Stimulated activated CD8-positive, alpha-beta memory T cell treated with anti-CD3 and anti-CD28 coated beads, Interleukin-7, amount 100 ng/mL, for 1 hour (primary cell): Measurements from ENCODE around the gene ZNF385D.

Experiments
- DNase-seq, 2 donors: peaks; one replicate each; pipeline ENCODE4 v3.0.0-alpha.2; 2020; ENCODE audit warnings: low read depth in 2 of 2

The ZNF385D gene

DNA sequence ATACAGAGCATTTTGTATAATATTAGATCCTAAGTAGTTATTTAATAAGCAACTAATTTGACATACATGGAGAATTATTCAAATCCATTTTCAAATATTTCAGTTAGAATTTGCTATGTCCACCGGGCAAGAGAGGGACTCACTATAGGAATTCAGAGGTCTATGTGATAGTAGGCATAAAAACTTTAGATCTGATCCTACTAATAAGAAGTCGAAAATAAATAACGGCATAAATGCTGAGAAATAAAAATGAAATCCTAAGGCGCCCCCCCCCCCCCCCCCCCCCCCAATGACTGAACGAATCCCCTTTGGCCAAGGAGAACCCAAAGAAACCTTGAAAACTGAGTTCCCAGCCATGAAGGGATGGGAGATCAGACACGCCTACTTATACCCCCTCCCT is 80.6 kb downstream of the ZNF385D start:
- DNase-seq: no peak

DNA sequence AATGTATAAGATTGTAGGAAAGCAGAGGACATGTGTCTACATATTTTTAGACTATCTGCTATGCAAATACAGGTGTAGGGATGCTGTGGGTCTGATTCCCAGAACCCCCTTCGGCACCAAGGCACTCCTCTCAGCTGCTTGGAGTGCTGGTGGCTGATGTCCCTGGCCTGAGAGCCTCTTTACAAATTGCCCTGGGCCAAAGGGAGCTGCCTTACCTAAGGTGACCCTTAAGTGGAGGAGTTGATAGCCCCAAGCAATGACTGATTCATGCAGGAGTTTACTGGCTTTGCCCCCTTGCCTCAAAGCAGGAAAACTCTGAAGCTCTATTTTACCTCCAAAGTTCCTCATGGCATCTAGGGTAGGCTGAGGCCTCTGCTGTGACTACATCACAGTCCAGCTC is 83.0 kb downstream of the ZNF385D start:
- DNase-seq: no peak

GRCh38 chr3:21665444-21666100 is 85.4 kb downstream of the ZNF385D start:
- no peak for DNase-seq

GRCh38 chr3:21664996-21665395 is 86.0 kb downstream of the ZNF385D start:
- no peak for DNase-seq

DNA sequence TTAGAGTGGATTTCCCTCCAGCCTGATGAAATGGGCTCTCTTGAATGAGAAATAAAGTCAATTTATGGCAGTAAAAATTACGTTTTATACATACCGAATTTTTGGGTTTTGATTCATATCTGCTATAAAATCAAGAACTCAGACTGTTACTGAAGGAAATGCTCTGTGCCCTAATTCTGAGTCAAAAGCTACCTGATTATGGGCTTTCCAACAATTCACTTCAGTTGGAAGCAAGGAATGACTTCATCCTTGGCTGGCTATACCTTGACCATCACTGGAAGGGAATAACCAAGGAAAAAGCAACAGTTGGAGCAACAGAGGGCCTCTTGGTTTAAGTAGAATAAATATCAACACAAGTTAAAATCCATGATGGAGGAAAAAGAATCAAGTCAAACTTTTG is 88.6 kb downstream of the ZNF385D start:
- no peak for DNase-seq

GRCh38 chr3:21654662-21655061 is 96.3 kb downstream of the ZNF385D start:
- no peak for DNase-seq

DNA sequence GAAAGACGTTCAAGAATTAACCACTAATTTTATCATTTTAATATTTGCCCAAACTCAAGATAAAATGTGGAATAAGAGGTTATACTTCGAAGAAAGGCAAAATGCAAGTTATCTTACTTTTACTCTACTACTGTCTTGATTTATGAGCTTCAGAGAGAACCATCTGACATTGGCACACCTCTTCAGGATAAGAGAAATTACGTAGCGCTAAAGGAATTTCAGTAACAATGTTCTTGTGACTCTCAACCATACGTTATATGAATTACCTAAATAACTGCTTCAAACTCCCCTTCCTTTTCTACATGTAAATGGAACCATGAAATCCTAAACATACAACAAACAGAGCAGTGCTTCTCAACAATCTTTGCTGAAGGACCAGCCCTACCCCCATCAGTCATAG is 96.8 kb downstream of the ZNF385D start:
- DNase-seq: no peak

DNA sequence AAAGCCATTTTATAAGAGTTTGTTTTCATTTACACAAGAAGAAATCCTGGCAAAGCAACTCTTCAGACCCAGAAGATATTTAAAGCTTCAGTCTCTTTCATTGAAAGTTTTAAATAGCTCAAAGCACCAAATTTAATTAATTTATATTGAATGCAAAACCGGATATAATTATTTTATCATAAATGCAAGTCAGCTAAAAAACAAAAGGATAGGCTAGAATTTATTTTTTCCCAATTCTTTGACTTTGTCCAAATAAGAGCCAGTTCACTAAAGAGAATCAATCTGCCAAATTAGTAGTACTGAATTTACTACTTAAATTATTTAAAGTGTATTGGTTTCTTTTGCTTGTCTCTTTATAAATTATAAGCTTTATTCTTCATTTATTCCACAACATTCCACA is 101.5 kb downstream of the ZNF385D start:
- no peak for DNase-seq

GRCh38 chr3:21647961-21648360 is 103.0 kb downstream of the ZNF385D start:
- DNase-seq: no peak

DNA sequence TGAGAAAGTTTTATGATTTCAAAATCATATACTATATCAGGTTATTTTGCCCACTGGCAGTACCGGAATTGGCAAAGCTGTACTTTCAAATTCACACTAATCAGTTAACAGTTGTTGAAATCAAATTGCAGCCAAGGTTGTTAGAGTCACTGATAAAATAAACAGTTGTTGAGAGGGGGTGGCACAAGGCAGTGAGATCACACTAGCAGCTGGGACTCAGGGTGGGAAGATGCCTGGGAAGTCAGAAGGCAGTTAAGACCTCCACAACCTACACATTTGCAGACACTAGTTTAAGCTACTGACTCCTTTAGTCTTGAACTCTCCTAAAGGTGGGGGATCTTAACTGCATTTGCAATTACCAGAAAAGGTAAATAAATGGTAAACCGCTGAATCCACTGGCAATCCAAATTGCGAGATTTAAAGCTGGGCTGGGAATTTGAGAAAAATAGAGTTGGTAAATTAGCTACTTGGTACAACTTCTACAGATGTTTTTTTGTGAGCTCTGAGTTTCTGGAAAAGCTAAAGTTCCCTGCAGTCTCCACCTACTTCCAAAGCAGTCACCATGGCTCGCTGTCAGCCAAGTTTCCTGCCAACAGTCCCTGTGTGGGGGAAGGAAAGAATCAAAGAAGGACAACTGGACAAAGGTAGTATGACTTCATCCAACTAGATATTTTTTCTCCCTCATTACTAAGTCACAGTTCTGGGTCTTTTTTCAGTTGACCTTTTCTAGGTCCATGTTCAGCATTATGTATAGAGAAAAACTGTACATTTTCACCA is 105.7 kb downstream of the ZNF385D start:
- no peak for DNase-seq

- DNase-seq: no peak
These were observed 106.7 kb downstream of the ZNF385D start for GRCh38 chr3:21644268-21644667.

DNA sequence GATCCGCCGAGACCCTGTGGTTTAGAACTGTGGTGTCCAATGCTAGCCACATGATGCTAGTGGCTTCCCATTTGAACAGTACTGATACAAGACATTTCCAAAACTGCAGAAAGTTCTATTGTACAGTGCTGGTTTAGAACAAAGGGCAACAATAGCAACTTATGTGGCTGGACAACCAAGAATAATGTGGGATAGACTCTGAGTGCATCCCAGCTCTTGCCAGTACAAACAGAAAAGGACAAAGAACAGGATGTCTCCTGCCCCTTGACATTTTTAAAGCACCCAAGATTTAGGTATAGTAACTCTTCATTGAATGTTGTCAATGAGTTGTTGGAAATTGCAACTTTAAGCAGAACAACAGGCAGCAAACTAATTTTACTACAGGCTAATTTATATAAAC is 107.3 kb downstream of the ZNF385D start:
- no peak for DNase-seq

GRCh38 chr3:21642433-21642832 is 108.6 kb downstream of the ZNF385D start:
- DNase-seq: no peak

DNA sequence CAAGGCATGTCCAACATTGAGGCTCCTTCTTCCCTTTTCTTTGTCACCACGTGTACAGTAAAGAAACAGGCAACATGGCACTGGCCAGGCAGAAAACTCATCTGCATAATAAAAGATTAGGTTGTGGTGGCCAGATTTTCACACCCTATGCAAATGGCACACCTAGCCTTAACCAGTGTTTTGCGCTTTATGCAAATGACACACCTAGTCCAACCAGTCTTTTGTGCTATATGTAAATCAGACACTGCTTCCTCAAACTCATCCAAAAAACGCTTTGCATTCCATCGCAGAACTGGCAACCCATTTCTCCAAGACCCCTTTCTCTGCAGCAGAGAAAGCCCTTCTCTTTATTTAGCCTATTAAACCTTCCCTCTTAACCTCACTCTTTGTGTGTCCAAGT is 109.1 kb downstream of the ZNF385D start:
- DNase-seq: no peak

GRCh38 chr3:21638488-21638887 is 112.5 kb downstream of the ZNF385D start:
- no peak for DNase-seq

- no peak for DNase-seq
These were observed 116.9 kb downstream of the ZNF385D start for GRCh38 chr3:21634112-21634511.

DNA sequence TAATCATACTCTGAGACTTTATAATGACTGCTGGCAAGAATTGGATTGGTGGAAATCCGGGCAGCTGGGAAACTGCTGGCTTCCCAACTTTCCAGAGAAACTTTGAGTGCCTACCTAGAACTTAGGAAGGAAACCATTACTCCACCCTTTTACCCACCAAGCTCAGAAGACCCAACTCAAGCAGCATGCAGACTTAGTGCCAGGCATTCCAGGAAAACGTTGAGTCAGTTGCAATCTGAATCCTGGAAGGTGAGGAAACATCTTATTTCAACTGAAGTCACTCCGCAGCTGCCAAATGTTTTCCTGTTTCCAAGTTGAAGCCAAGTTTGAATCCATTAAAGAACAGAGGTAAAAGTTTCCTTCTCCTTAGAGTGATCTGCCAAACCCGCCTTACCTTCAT is 126.5 kb downstream of the ZNF385D start:
- no peak for DNase-seq

GRCh38 chr3:21621181-21621651 is 129.8 kb downstream of the ZNF385D start:
- DNase-seq: no peak

DNA sequence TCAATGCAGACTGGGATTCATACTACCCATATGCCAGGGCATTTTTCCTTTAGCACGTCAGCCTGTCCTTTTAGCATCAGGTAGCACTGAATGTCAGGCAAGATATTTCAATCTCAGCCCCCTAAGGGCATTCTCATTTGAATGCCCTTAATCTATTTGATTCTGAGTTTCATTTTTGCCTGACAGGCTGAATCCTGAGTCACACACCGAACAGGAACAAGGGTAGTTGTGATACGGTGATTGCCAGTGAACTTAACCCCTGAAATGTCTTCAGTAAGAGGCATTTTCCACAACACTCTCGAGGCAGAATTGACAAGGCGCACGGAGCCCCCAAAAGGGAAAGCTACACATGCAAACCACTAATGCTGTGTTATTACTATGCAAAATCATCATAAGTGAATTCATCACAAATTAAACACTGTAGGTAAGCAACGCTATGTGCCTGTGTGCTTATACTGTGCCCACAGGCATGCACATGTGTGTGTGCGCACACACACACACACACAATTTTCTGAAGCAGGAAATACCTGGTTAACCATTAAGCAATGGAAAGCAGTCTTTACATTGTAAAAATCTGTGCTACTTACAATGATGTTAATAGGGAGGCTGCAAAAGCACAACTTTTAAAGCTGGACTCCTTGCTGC is 130.4 kb downstream of the ZNF385D start:
- DNase-seq: no peak

GRCh38 chr3:21618695-21619094 is 132.3 kb downstream of the ZNF385D start:
- no peak for DNase-seq

GRCh38 chr3:21613372-21614070 is 137.5 kb downstream of the ZNF385D start:
- no peak for DNase-seq

- no peak for DNase-seq
These were observed 149.8 kb downstream of the ZNF385D start for GRCh38 chr3:21601178-21601577.
